H1 (cell line): ENCODE data around the gene FNDC10. TPM values are rescaled to one million over a fixed set of nuclear protein-coding genes. Genes with fewer than 3 reads are reported as not detected.

Experiments
- CTCF ChIA-PET: fragments of 300-600 bp; sonication (Branson Sonifier 250); formaldehyde crosslinking; loops from one replicate; lab custom pipeline; 2021; ENCODE audit not compliant: partially characterized antibody; lab: Charles Lee
- POLR2A ChIA-PET: fragments of 300-600 bp; sonication (Branson Sonifier 250); formaldehyde crosslinking; loops from one replicate; lab custom pipeline; 2021; ENCODE audit warnings: inconsistent platforms; ENCODE audit not compliant: partially characterized antibody; lab: Charles Lee
- DNase-seq, 2 experiments: peaks; one replicate each; pipeline versions ENCODE4 v3.0.0 to v3.0.0-alpha.2; 2010 to 2022; ENCODE audit warnings: low spot score in 2 of 2, low read depth in 1 of 2, mixed read lengths in 1 of 2
- FAIRE-seq: peaks from 2 replicates; lab custom pipeline; 2011; peaks lifted over from hg19 to GRCh38; lab: Jason Lieb, UNC
- H2AFZ ChIP-seq: 2 replicates; pipeline ENCODE4 v1.8.1; 2012; ENCODE audit warnings: low read length, inconsistent platforms
- H2AK5ac ChIP-seq: 2 replicates; pipeline ENCODE4 v1.6.1; 2013; ENCODE audit warnings: low read depth, low read length
- H2BK120ac ChIP-seq: replicated peaks from 2 replicates; pipeline ENCODE3; 2013; ENCODE audit warnings: low read depth, low read length, inconsistent platforms
- H2BK12ac ChIP-seq: 2 replicates; pipeline ENCODE4 v1.6.1; 2013; ENCODE audit warnings: low read depth, low read length
- H2BK15ac ChIP-seq: 2 replicates; pipeline ENCODE4 v1.6.1; 2013; ENCODE audit warnings: low read length
- H2BK20ac ChIP-seq: 2 replicates; pipeline ENCODE4 v1.6.1; 2013; ENCODE audit warnings: low read length
- H2BK5ac ChIP-seq: 2 replicates; pipeline ENCODE4 v1.6.1; 2013; ENCODE audit warnings: low read depth, low read length
- H3K14ac ChIP-seq: 2 replicates; pipeline ENCODE4 v1.6.1; 2013; ENCODE audit warnings: inconsistent platforms; ENCODE audit not compliant: insufficient read length
- H3K18ac ChIP-seq: 2 replicates; pipeline ENCODE4 v1.6.1; 2013; ENCODE audit warnings: low read length; ENCODE audit errors: extremely low read depth
- H3K23ac ChIP-seq: 2 replicates; pipeline ENCODE4 v1.6.1; 2013; ENCODE audit warnings: inconsistent platforms; ENCODE audit not compliant: insufficient read length
- H3K23me2 ChIP-seq: 2 replicates; pipeline ENCODE4 v1.6.1; 2013; ENCODE audit warnings: low read depth, low read length
- H3K27ac ChIP-seq: 2 replicates; pipeline ENCODE4 v1.6.1; 2011; ENCODE audit warnings: low read depth, low read length, inconsistent platforms
- H3K27me3 ChIP-seq, 4 experiments: replicated peaks in 1 of 4; 1 replicate in 1 of 4; 2 replicates in 3 of 4; pipeline versions ENCODE4 v1.6.1 to v1.8.1; 2011 to 2013; ENCODE audit warnings: low read length in 3 of 4, mild to moderate bottlenecking in 3 of 4, inconsistent platforms in 2 of 4, mixed read lengths in 2 of 4, moderate library complexity in 1 of 4; ENCODE audit not compliant: control insufficient read depth in 3 of 4, insufficient read depth in 3 of 4; ENCODE audit errors: extremely low read depth in 1 of 4
- H3K36me3 ChIP-seq, 4 experiments: 2 replicates each; pipeline versions ENCODE4 v1.6.1 to v1.8.1; 2011 to 2013; ENCODE audit warnings: mild to moderate bottlenecking in 4 of 4, low read length in 3 of 4, moderate library complexity in 2 of 4, control low read depth in 1 of 4, inconsistent platforms in 1 of 4; ENCODE audit not compliant: insufficient read depth in 4 of 4, control insufficient read depth in 2 of 4
- H3K4ac ChIP-seq: replicated peaks from 2 replicates; pipeline ENCODE3; 2013; ENCODE audit warnings: low read length, low read depth, mixed read lengths, inconsistent platforms; ENCODE audit not compliant: insufficient read length
- H3K4me1 ChIP-seq, 4 experiments: replicated peaks in 1 of 4; 1 replicate in 1 of 4; 2 replicates in 3 of 4; pipeline versions ENCODE4 v1.6.1 to v1.8.1; 2011 to 2013; ENCODE audit warnings: low read length in 3 of 4, inconsistent platforms in 2 of 4, mixed read lengths in 1 of 4; ENCODE audit not compliant: insufficient read depth in 4 of 4, control insufficient read depth in 3 of 4
- H3K4me2 ChIP-seq, 2 experiments: 2 replicates each; pipeline versions ENCODE4 v1.6.1 to v1.8.1; 2011 to 2013; ENCODE audit warnings: low read depth in 2 of 2, low read length in 2 of 2, control low read depth in 1 of 2, inconsistent platforms in 1 of 2, mild to moderate bottlenecking in 1 of 2; ENCODE audit not compliant: insufficient read depth in 1 of 2
- H3K4me3 ChIP-seq, 4 experiments: fragments of 200-600, 300-600 bp in 1 of 4; sonication (generic), shearing (Covaris generic), sonication (Bioruptor Twin) in 1 of 4; 2 replicates each; pipeline versions ENCODE4 v1.5.1 to v1.8.1; 2011 to 2016; ENCODE audit warnings: low read length in 4 of 4, low read depth in 3 of 4, control low read depth in 2 of 4, inconsistent platforms in 2 of 4, mild to moderate bottlenecking in 2 of 4, mixed read lengths in 1 of 4, moderate library complexity in 1 of 4; ENCODE audit not compliant: insufficient read depth in 2 of 4; ENCODE audit errors: extremely low read depth in 1 of 4
- H3K56ac ChIP-seq: replicated peaks from 2 replicates; pipeline ENCODE3; 2013; ENCODE audit warnings: low read depth, mild to moderate bottlenecking, mixed read lengths, low read length, inconsistent platforms; ENCODE audit not compliant: insufficient read length
- H3K79me1 ChIP-seq: 2 replicates; pipeline ENCODE4 v1.6.1; 2013; ENCODE audit warnings: low read depth, low read length, control low read depth
- H3K79me2 ChIP-seq, 2 experiments: 2 replicates each; pipeline versions ENCODE4 v1.6.1 to v1.8.1; 2012 to 2013; ENCODE audit warnings: low read length in 2 of 2, mild to moderate bottlenecking in 2 of 2, inconsistent platforms in 1 of 2; ENCODE audit not compliant: insufficient read depth in 2 of 2, control insufficient read depth in 1 of 2
- H3K9ac ChIP-seq, 4 experiments: replicated peaks in 1 of 4; 1 replicate in 1 of 4; 2 replicates in 3 of 4; pipeline versions ENCODE4 v1.6.1 to v1.8.1; 2011 to 2013; ENCODE audit warnings: low read depth in 3 of 4, low read length in 3 of 4, control low read depth in 2 of 4, mild to moderate bottlenecking in 2 of 4, moderate library complexity in 2 of 4, inconsistent platforms in 1 of 4; ENCODE audit errors: extremely low read depth in 1 of 4
- H3K9me3 ChIP-seq, 2 experiments: 2 replicates each; pipeline versions ENCODE4 v1.6.1 to v1.8.1; 2012 to 2013; ENCODE audit warnings: mild to moderate bottlenecking in 2 of 2, moderate library complexity in 2 of 2, control low read depth in 1 of 2, inconsistent platforms in 1 of 2, low read depth in 1 of 2, low read length in 1 of 2, mixed read lengths in 1 of 2; ENCODE audit not compliant: insufficient read depth in 2 of 2
- H4K20me1 ChIP-seq, 2 experiments: replicated peaks in 1 of 2; 2 replicates each; pipeline versions ENCODE3 to v1.8.1; 2011 to 2013; ENCODE audit warnings: inconsistent platforms in 2 of 2, low read length in 2 of 2, mild to moderate bottlenecking in 1 of 2; ENCODE audit not compliant: insufficient read depth in 2 of 2, control insufficient read depth in 1 of 2
- H4K5ac ChIP-seq: 2 replicates; pipeline ENCODE4 v1.6.1; 2013; ENCODE audit warnings: low read length, low read depth, mixed read lengths, inconsistent platforms; ENCODE audit not compliant: insufficient read length
- H4K8ac ChIP-seq: 2 replicates; pipeline ENCODE4 v1.8.0; 2013; ENCODE audit warnings: mild to moderate bottlenecking, moderate library complexity, low read length, inconsistent platforms; ENCODE audit not compliant: insufficient read depth; ENCODE audit errors: extremely low read depth
- H4K91ac ChIP-seq: replicated peaks from 2 replicates; pipeline ENCODE3; 2013; ENCODE audit warnings: low read length, mixed read lengths, inconsistent platforms; ENCODE audit not compliant: insufficient read length
- POLR2AphosphoS5 ChIP-seq: IDR thresholded peaks from 2 replicates; pipeline ENCODE4 v1.6.1; 2011; ENCODE audit warnings: low read depth, low read length
- RAD21 ChIP-seq, 2 experiments: IDR thresholded peaks in 1 of 2; conservative IDR thresholded peaks in 1 of 2; 2 replicates each; pipeline ENCODE4 v1.6.1; 2011; ENCODE audit warnings: low read depth in 2 of 2, low read length in 2 of 2, improper control_type of control experiment in 1 of 2, inconsistent platforms in 1 of 2, mild to moderate bottlenecking in 1 of 2, moderate library complexity in 1 of 2
- SP4 ChIP-seq: IDR thresholded peaks from 2 replicates; pipeline ENCODE4 v1.6.1; 2012; ENCODE audit warnings: low read length, inconsistent platforms
- WGBS, 2 experiments: shearing (Covaris generic) in 1 of 2; methylation state at CpG; one replicate each; pipeline versions ENCODE4 v1.1.6 to v1.1.7; 2013 to 2015; ENCODE audit warnings: low lambda C conversion rate in 2 of 2, mixed read lengths in 2 of 2, inconsistent platforms in 1 of 2, low coverage in 1 of 2, missing lambda C conversion rate in 1 of 2; ENCODE audit not compliant: insufficient replicate concordance in 2 of 2, insufficient coverage in 1 of 2, insufficient read length in 1 of 2; ENCODE audit errors: extremely low coverage in 1 of 2, missing lambda C conversion rate in 1 of 2; 5-methylcytosine and 5-hydroxymethylcytosine counted together
- polyA plus RNA-seq, 7 experiments: library from polyadenylated mRNA; depleted of rRNA in 3 of 7; stranded (reverse) in 5 of 7; unstranded in 2 of 7; fragments of >200 nt in 5 of 7; fragments of 200-250 nt in 2 of 7; gene quantifications; 1 replicate in 5 of 7; 2 replicates in 1 of 7; 4 replicates in 1 of 7; pipeline versions ENCODE4 v1.2.1 to v1.2.3, GENCODE V29; 2011 to 2013; ENCODE audit warnings: missing spikeins in 2 of 7, mixed read lengths in 2 of 7
- total RNA-seq: library from RNA; stranded (reverse); fragmentation: NEBNext Ultra II Directional; extraction: Animal tissue kit (Norgen Biotek cat#: 25700); gene quantifications from 2 replicates; pipeline ENCODE4 v1.2.1, GENCODE V29; 2021

FNDC10 gene
- total and polyA plus RNA-seq, 2 of the 8 experiments (the other 6 are each of a cell fraction or from before 2014, with no cell fraction given), result 19.0 to 21.8 TPM

DNA sequence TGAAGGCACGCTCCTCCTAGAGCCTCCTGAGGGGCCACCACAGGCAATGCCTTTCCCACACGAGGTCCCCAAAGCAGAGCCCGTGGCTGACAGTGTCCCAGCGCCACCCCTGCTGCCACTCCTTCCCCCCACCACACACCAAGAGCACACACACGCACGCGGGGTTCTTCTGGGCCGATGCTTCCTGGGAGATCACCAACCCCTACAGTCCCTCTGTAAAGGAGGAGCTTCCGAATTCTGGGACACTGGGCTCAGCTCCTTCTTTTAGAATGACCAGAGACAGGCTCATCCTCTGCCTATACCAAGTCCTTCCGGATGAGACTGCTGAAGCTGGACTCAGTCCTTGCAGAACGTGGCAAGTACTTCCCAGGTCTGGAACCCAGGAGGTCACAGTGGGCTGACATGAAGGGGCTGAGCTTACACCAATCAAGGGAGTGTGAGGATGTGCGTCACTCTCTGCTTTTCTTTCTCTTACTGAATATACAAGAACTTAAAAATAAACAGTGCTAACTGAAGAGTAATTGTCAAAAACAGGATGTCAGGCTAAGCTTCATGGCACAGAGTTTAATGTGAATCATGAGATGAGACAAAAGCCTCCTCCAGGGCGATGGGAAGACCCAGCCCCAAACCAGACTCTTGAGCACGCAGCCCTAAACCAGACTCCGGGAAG is 38.0 kb downstream of the FNDC10 start:
- no peak for DNase-seq
- no peaks in the 10 kb centered on the region for H3K9me3 ChIP-seq
- H3K27me3 ChIP-seq, result no peaks in the 10 kb centered on the region
- WGBS, 2 experiments, result 93% methylated on average over 15 of the region's 15 CpGs; no CpG with 5 or more reads in 1 of the 2 experiments
- no peak overlapping the region for H4K8ac ChIP-seq
- H2AFZ ChIP-seq, result no peak overlapping the region
- H2BK20ac ChIP-seq, result no peak overlapping the region
- H3K4me1 ChIP-seq, result peaks cover 0 to under 1% (median 0%) of the 10 kb centered on the region in 4 experiments; a peak in 1 of 7 replicates
- H3K4ac ChIP-seq, result no peak overlapping the region
- H3K79me1 ChIP-seq, result peaks cover 5% of the 10 kb centered on the region
- H3K56ac ChIP-seq, result no peak overlapping the region
- no peaks in the 10 kb centered on the region for H3K23me2 ChIP-seq
- H2BK5ac ChIP-seq, result no peak overlapping the region
- no peak overlapping the region for H2BK15ac ChIP-seq
- H2AK5ac ChIP-seq, result no peak overlapping the region
- ChIA-PET POLR2A (interaction anchor here (0.7 to 23.0 kb wide), 4 partner anchors 2 to 15 kb away, joined by 3 to 367 read pairs (median 186); no protein-coding TSS in a partner anchor), CTCF (interaction anchor here (0.8 to 1.7 kb wide), 3 partner anchors 8 to 58 kb away, joined by 3 to 4 read pairs (median 3); no protein-coding TSS in a partner anchor)
- no peak for FAIRE-seq
- H4K20me1 ChIP-seq, result peaks cover 16 to 34% of the 10 kb centered on the region in 2 experiments
- H3K9ac ChIP-seq, result no peak overlapping the region
- H3K14ac ChIP-seq, result no peak overlapping the region
- H3K4me3 ChIP-seq, result no peak overlapping the region
- no peak overlapping the region for H3K23ac ChIP-seq
- H2BK12ac ChIP-seq, result no peak overlapping the region
- no peak overlapping the region for H4K91ac ChIP-seq
- no peak for TF ChIP-seq RAD21 (IDR thresholded peaks at IDR 0.05 in 1 of 2, conservative IDR thresholded peaks at IDR 0.05 in 1 of 2; ENCODE audit: low read depth in 2 of 2, low read length in 2 of 2)
- TF ChIP-seq POLR2AphosphoS5, result peak; percentile 29; the same call in 1 of the 2 replicates
- TF ChIP-seq SP4, result no peak
- H3K36me3 ChIP-seq, result peaks cover 16 to 47% (median 28%) of the 10 kb centered on the region in 4 experiments
- H3K79me2 ChIP-seq, result peaks cover 15 to 44% of the 10 kb centered on the region in 2 experiments
- H3K4me2 ChIP-seq, result no peak overlapping the region
- no peak overlapping the region for H4K5ac ChIP-seq
- no peak overlapping the region for H3K27ac ChIP-seq
- H3K18ac ChIP-seq, result no peak overlapping the region
- H2BK120ac ChIP-seq, result no peak overlapping the region
